GM12872 (cell line): ENCODE results near the gene NLGN1.

Source experiments
- CTCF ChIP-seq: IDR thresholded peaks from 3 replicates; pipeline ENCODE4 v1.5.1; 2011; ENCODE audit warnings: low read depth, mild to moderate bottlenecking, low read length, moderate library complexity; ENCODE audit not compliant: insufficient read depth

Gene NLGN1

DNA sequence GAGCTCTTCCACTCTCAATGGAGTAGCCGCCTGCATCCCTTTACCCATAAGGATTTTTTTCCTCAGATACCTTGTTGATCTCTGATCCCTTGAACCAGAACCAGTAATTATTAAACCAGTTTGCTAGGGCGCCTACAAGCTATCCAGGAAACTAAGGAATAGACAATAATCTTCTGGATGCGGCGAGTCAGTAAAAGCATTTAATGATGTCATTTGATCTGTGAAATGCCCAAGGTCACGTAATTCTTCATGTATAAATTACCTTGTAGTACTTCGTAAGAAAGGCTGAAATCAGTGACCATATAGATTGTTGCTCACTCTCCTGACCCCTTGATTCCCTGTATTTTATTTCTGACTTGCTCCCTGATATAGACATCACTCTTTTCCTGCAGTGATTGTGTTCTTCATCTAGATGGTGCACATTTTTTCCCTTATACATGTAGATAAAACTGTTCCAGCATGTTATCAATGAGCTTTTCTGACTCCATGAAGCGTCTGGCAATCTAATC, 913.0 kb downstream of the NLGN1 start:
- TF ChIP-seq CTCF, result no peak

DNA sequence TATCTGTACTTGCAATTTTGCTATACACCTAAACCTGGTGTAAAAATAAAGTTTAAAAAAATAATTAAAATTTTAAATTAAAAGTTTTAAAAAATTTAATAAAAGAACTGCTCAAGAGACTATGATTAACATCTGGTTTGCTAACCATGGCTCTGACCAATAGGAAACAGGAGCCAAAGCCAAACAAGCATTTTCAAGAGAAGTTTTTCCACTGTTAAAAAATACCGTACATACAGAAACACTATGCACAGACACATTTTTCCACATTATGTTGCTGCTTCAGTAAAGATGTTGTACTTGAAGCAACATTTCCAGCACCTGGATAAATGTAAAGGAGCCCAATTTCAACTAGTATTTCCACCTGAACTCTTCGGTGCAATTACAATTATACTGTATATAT, 917.7 kb downstream of the NLGN1 start:
- TF ChIP-seq CTCF, result no peak

DNA sequence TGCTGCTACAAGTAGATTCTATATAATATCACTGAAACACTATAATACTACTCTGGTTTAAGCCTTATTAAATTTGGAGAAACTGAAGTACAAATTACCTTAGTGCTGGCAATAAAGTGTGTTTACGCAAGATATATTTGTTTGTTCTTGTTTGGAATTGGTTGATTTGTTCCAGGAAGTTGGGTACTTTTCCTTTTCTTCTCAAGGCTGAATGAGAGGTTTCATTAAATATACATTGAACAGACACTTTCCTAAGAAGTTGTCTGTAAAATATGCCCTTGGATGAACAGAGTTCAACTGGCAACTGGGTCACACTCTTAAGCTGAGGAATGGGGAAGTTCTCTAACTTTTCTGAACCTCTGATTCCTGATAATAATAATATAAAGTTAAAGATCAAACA, 919.5 kb downstream of the NLGN1 start:
- TF ChIP-seq CTCF, result no peak

- TF ChIP-seq CTCF, result no peak
Measured at GRCh38 chr3:174318181-174318580, 920.6 kb downstream of the NLGN1 start.

DNA sequence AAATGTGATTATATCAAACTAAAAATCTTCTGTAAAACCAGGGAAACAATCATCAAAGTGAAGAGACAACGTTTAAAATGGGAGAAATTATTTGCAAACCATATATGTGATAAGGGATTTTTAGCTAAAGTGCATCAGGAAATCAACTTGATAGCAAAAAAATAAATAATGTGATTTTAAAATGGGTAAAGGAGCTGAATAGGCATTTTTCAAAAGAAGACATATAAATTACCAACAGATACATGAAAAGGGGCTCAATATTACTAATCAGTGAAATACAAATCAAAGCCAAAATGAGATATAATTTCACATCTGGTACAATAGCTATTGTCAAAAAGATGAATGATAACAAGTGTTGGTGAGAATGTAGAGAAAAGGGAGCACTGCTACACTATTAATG, 924.0 kb downstream of the NLGN1 start:
- TF ChIP-seq CTCF, result no peak

DNA sequence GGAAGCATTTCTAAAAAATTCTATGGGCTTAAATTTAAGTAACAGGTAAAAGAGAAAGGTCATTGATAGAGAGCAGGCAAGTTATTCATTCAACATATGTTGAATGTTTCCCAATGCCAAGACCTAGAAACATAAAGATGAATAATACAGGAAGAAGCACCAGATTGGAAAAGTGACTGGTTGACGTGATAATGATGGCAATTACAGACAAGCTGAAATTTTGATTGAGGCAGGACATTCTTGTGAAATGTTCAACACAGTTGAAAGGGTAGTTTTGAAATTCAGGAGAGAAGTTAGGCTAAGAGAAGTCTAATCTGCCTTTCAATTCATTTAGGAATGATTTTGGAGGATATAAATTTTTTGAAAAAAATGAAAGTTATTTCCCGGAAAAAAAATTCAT, 925.2 kb downstream of the NLGN1 start:
- TF ChIP-seq CTCF, result no peak

GRCh38 chr3:174325171-174325570, 927.6 kb downstream of the NLGN1 start:
- no peak for TF ChIP-seq CTCF
